ENCODE measurements around the gene SCMH1.

The SCMH1 gene

GRCh38 chr1:41018018-41018410 lies 224.1 kb downstream of the SCMH1 start:
- H3K9me2 ChIP-seq (replicated peaks; ENCODE audit: insufficient read depth, low read length): no peaks in the 10 kb centered on the region
- no peaks in the 10 kb centered on the region for H3F3A ChIP-seq (ENCODE audit: insufficient read depth)
- H3K36me3 ChIP-seq (ENCODE audit: low read length): 0 out of 2 replicates have a peak, but pooled peaks cover 4% of the 10 kb centered on the region
- TF ChIP-seq EZH2phosphoT487 (conservative IDR thresholded peaks at IDR 0.05; ENCODE audit: low read length): no peak
- no peak for TF ChIP-seq CTCF (IDR thresholded peaks at IDR 0.05; ENCODE audit: insufficient read depth, low read length, poor library complexity, severe bottlenecking)
- no peaks in the 10 kb centered on the region for H3K9me3 ChIP-seq (ENCODE audit: insufficient read depth, low read length)
- no peak overlapping the region for H3K4me3 ChIP-seq (ENCODE audit: insufficient read depth, low read length, poor library complexity, severe bottlenecking)
- H3K79me2 ChIP-seq (ENCODE audit: insufficient read depth, low read length): no peaks in the 10 kb centered on the region
- no peak overlapping the region for H3K9ac ChIP-seq (ENCODE audit: low read length)
- no peaks in the 10 kb centered on the region for H3K27me3 ChIP-seq (ENCODE audit: low read length)
- no peak overlapping the region for H3K4me2 ChIP-seq (ENCODE audit: low read depth, low read length, poor library complexity, severe bottlenecking)
- H3K27ac ChIP-seq (ENCODE audit: low read depth, low read length): no peak overlapping the region
- H4K20me1 ChIP-seq (ENCODE audit: low read depth, low read length): no peaks in the 10 kb centered on the region
- H2AFZ ChIP-seq (ENCODE audit: low read depth, low read length, severe bottlenecking): no peak overlapping the region

- Histone ChIP-seq H2AFZ (ENCODE audit: low read depth, low read length, severe bottlenecking) (no peak overlapping the region), H3K9ac (ENCODE audit: low read length) (no peak overlapping the region), H3K4me2 (ENCODE audit: low read depth, low read length, poor library complexity, severe bottlenecking) (no peak overlapping the region), H3K27me3 (ENCODE audit: low read length) (no peaks in the 10 kb centered on the region), H3K9me3 (ENCODE audit: insufficient read depth, low read length) (no peaks in the 10 kb centered on the region), H3K27ac (ENCODE audit: low read depth, low read length) (no peak overlapping the region), H3K9me2 (replicated peaks; ENCODE audit: insufficient read depth, low read length) (no peaks in the 10 kb centered on the region), H3F3A (ENCODE audit: insufficient read depth) (no peaks in the 10 kb centered on the region), H3K4me3 (ENCODE audit: insufficient read depth, low read length, poor library complexity, severe bottlenecking) (no peak overlapping the region), H3K36me3 (ENCODE audit: low read length) (peaks cover 8% of the 10 kb centered on the region; the same call in 1 of the 2 replicates), H3K79me2 (ENCODE audit: insufficient read depth, low read length) (no peaks in the 10 kb centered on the region), H4K20me1 (ENCODE audit: low read depth, low read length) (no peaks in the 10 kb centered on the region)
- TF ChIP-seq CTCF (IDR thresholded peaks at IDR 0.05; ENCODE audit: insufficient read depth, low read length, poor library complexity, severe bottlenecking): no peak
- TF ChIP-seq EZH2phosphoT487 (conservative IDR thresholded peaks at IDR 0.05; ENCODE audit: low read length): no peak
Observed at GRCh38 chr1:41017141-41018017, 224.7 kb downstream of the SCMH1 start.

- no peaks in the 10 kb centered on the region for H3K79me2 ChIP-seq (ENCODE audit: insufficient read depth, low read length)
- no peaks in the 10 kb centered on the region for H3K9me3 ChIP-seq (ENCODE audit: insufficient read depth, low read length)
- peaks cover 19% of the 10 kb centered on the region; the same call in 1 of the 2 replicates for H3K36me3 ChIP-seq (ENCODE audit: low read length)
- no peak overlapping the region for H3K4me2 ChIP-seq (ENCODE audit: low read depth, low read length, poor library complexity, severe bottlenecking)
- no peaks in the 10 kb centered on the region for H3K27me3 ChIP-seq (ENCODE audit: low read length)
- no peaks in the 10 kb centered on the region for H4K20me1 ChIP-seq (ENCODE audit: low read depth, low read length)
- H3K27ac ChIP-seq (ENCODE audit: low read depth, low read length): no peak overlapping the region
- no peaks in the 10 kb centered on the region for H3K9me2 ChIP-seq (replicated peaks; ENCODE audit: insufficient read depth, low read length)
- no peak overlapping the region for H3K9ac ChIP-seq (ENCODE audit: low read length)
- H3F3A ChIP-seq (ENCODE audit: insufficient read depth): no peaks in the 10 kb centered on the region
- no peak overlapping the region for H2AFZ ChIP-seq (ENCODE audit: low read depth, low read length, severe bottlenecking)
- no peak overlapping the region for H3K4me3 ChIP-seq (ENCODE audit: insufficient read depth, low read length, poor library complexity, severe bottlenecking)
- TF ChIP-seq CTCF (IDR thresholded peaks at IDR 0.05; ENCODE audit: insufficient read depth, low read length, poor library complexity, severe bottlenecking): no peak
- TF ChIP-seq EZH2phosphoT487 (conservative IDR thresholded peaks at IDR 0.05; ENCODE audit: low read length): no peak
Observed at GRCh38 chr1:41015897-41016470, 226.1 kb downstream of the SCMH1 start.
